ENCODE data around the gene TMEM229B. TPM values are rescaled to one million over a fixed set of nuclear protein-coding genes. Genes with fewer than 3 reads are reported as not detected.

Gene TMEM229B
- total RNA-seq, 3 donors from 2014 or later (not counting 1 experiment from before 2014, with no cell fraction given), result 28.3 to 51.3 (median 49.9) TPM

GRCh38 chr14:67463900-67464299 lies 24.6 kb downstream of the TMEM229B start:
- no peak for DNase-seq
- ATAC-seq, result no peak
- Mint-ChIP-seq H3K9me3 (no peaks in the 10 kb centered on the region), H3K4me3 (no peak overlapping the region), H3K27ac (no peak overlapping the region), H3K4me1 (peaks cover 20 to 42% of the 10 kb centered on the region in 2 donors), H3K36me3 (no peaks in the 10 kb centered on the region), H3K27me3 (ENCODE audit: low read depth in 2 of 2) (peaks cover 0 to 14% of the 10 kb centered on the region in 2 donors)
- Histone ChIP-seq H3K36me3 (ENCODE audit: control insufficient read depth, insufficient read depth, low read length) (no peaks in the 10 kb centered on the region), H3K27ac (ENCODE audit: low read length) (no peak overlapping the region), H3K4me3 (ENCODE audit: low read length) (no peak overlapping the region), H3K27me3 (ENCODE audit: control insufficient read depth, insufficient read depth, low read length) (no peaks in the 10 kb centered on the region), H3K4me1 (ENCODE audit: control insufficient read depth, insufficient read depth, low read length) (peaks cover 29% of the 10 kb centered on the region), H3K9me3 (ENCODE audit: control insufficient read depth, insufficient read depth, low read length) (no peaks in the 10 kb centered on the region)
- 96% methylated on average over 3 of the region's 3 CpGs for WGBS (ENCODE audit: insufficient coverage)
- no peak for TF ChIP-seq CTCF (IDR thresholded peaks at IDR 0.05)
- intact Hi-C loops (cut with micrococcal nuclease), result no loop called here

- peaks cover 0 to 12% of the 10 kb centered on the region in 2 donors for H3K27me3 Mint-ChIP-seq (ENCODE audit: low read depth in 2 of 2)
- ATAC-seq, result no peak
- WGBS (ENCODE audit: insufficient coverage), result 79% methylated on average over 1 of the region's 1 CpG
- no peak overlapping the region for H3K27ac ChIP-seq (ENCODE audit: low read length)
- H3K4me3 ChIP-seq (ENCODE audit: low read length), result no peak overlapping the region
- H3K4me3 Mint-ChIP-seq, result no peak overlapping the region
- H3K27ac Mint-ChIP-seq, result no peak overlapping the region
- no peaks in the 10 kb centered on the region for H3K36me3 Mint-ChIP-seq
- H3K27me3 ChIP-seq (ENCODE audit: control insufficient read depth, insufficient read depth, low read length), result no peaks in the 10 kb centered on the region
- H3K4me1 Mint-ChIP-seq, result peaks cover 11 to 24% of the 10 kb centered on the region in 2 donors
- no peak for TF ChIP-seq CTCF (IDR thresholded peaks at IDR 0.05)
- no peak for DNase-seq
- intact Hi-C loops (cut with micrococcal nuclease), result no loop called here
- H3K9me3 ChIP-seq (ENCODE audit: control insufficient read depth, insufficient read depth, low read length), result no peaks in the 10 kb centered on the region
- peaks cover 14% of the 10 kb centered on the region for H3K4me1 ChIP-seq (ENCODE audit: control insufficient read depth, insufficient read depth, low read length)
- H3K36me3 ChIP-seq (ENCODE audit: control insufficient read depth, insufficient read depth, low read length), result no peaks in the 10 kb centered on the region
- no peaks in the 10 kb centered on the region for H3K9me3 Mint-ChIP-seq
Observed at GRCh38 chr14:67461996-67462395, 26.5 kb downstream of the TMEM229B start.

GRCh38 chr14:67461341-67461985 lies 27.1 kb downstream of the TMEM229B start:
- ATAC-seq (no peak), DNase-seq (no peak)
- H3K27me3 Mint-ChIP-seq (ENCODE audit: low read depth in 2 of 2), result peaks cover 0 to 12% of the 10 kb centered on the region in 2 donors
- no peak for TF ChIP-seq CTCF (IDR thresholded peaks at IDR 0.05)
- H3K9me3 ChIP-seq (ENCODE audit: control insufficient read depth, insufficient read depth, low read length), result no peaks in the 10 kb centered on the region
- WGBS (ENCODE audit: insufficient coverage), result 83% methylated on average over 3 of the region's 3 CpGs
- no peak overlapping the region for H3K27ac ChIP-seq (ENCODE audit: low read length)
- no peak overlapping the region for H3K27ac Mint-ChIP-seq
- H3K4me3 Mint-ChIP-seq, result no peak overlapping the region
- H3K4me1 Mint-ChIP-seq, result peaks cover 9 to 22% of the 10 kb centered on the region in 2 donors
- no peaks in the 10 kb centered on the region for H3K36me3 Mint-ChIP-seq
- intact Hi-C loops (cut with micrococcal nuclease), result no loop called here
- no peaks in the 10 kb centered on the region for H3K27me3 ChIP-seq (ENCODE audit: control insufficient read depth, insufficient read depth, low read length)
- peaks cover 12% of the 10 kb centered on the region for H3K4me1 ChIP-seq (ENCODE audit: control insufficient read depth, insufficient read depth, low read length)
- no peaks in the 10 kb centered on the region for H3K36me3 ChIP-seq (ENCODE audit: control insufficient read depth, insufficient read depth, low read length)
- no peaks in the 10 kb centered on the region for H3K9me3 Mint-ChIP-seq
- no peak overlapping the region for H3K4me3 ChIP-seq (ENCODE audit: low read length)

GRCh38 chr14:67459336-67459735 lies 29.2 kb downstream of the TMEM229B start:
- H3K9me3 ChIP-seq (ENCODE audit: control insufficient read depth, insufficient read depth, low read length), result no peaks in the 10 kb centered on the region
- H3K36me3 ChIP-seq (ENCODE audit: control insufficient read depth, insufficient read depth, low read length), result no peaks in the 10 kb centered on the region
- peaks cover 2% of the 10 kb centered on the region for H3K4me1 ChIP-seq (ENCODE audit: control insufficient read depth, insufficient read depth, low read length)
- Mint-ChIP-seq H3K4me3 (no peak overlapping the region), H3K4me1 (peaks cover 0 to 8% of the 10 kb centered on the region in 2 donors), H3K9me3 (no peaks in the 10 kb centered on the region), H3K27ac (no peak overlapping the region), H3K36me3 (no peaks in the 10 kb centered on the region), H3K27me3 (ENCODE audit: low read depth in 2 of 2) (peaks cover 0 to 5% of the 10 kb centered on the region in 2 donors)
- no peaks in the 10 kb centered on the region for H3K27me3 ChIP-seq (ENCODE audit: control insufficient read depth, insufficient read depth, low read length)
- no peak overlapping the region for H3K27ac ChIP-seq (ENCODE audit: low read length)
- DNase-seq (no peak), ATAC-seq (no peak)
- no peak overlapping the region for H3K4me3 ChIP-seq (ENCODE audit: low read length)
- intact Hi-C loops (cut with micrococcal nuclease), result no loop called here
- no peak for TF ChIP-seq CTCF (IDR thresholded peaks at IDR 0.05)
- 92% methylated on average over 5 of the region's 5 CpGs for WGBS (ENCODE audit: insufficient coverage)

All from natural killer cell (primary cell).